ENCODE measurements around the gene ABI3.

The ABI3 gene

GRCh38 chr17:49226771-49227435, 16.4 kb downstream of the ABI3 start:
- DNase-seq = no peak

DNA sequence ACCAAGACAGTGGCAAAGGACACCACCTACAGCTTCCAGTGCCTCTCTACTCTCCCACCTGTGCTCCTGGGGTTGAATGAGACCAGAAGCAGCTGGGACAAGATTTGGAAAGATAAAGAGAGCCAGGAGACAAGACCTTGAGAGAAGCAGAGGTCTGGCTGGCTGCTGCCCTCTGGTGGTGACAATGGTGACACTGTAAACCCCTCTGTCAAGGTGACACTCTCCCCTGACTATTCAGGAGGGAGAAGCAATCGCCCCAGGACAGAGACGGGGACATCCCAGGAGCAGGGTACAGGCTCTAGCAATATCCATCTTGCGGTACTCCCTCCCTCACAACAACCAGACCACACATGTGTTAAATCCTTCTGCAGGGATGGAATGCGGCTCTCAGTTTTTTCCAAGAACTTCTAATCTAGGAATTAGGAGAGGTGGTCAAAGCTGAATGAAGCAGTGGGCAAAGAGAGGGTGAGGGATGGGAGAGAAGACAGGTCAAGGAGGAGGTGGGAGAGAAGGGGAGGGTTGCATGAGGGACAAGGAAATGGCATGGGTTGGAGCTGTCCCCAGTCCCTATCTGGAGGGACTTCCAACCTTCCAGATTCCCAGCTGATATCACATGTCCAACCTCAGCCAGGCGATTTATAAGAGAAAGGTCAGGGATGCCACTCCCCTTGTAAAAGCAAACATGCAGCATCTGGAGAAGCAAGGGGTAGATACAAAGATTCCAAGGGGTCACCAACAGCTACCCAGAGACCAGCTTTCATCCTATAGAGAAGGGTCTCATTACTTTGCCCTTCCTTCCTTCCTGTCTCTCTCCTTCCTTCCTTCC, 17.1 kb downstream of the ABI3 start:
- DNase-seq = peak; percentile 77 to 80

DNA sequence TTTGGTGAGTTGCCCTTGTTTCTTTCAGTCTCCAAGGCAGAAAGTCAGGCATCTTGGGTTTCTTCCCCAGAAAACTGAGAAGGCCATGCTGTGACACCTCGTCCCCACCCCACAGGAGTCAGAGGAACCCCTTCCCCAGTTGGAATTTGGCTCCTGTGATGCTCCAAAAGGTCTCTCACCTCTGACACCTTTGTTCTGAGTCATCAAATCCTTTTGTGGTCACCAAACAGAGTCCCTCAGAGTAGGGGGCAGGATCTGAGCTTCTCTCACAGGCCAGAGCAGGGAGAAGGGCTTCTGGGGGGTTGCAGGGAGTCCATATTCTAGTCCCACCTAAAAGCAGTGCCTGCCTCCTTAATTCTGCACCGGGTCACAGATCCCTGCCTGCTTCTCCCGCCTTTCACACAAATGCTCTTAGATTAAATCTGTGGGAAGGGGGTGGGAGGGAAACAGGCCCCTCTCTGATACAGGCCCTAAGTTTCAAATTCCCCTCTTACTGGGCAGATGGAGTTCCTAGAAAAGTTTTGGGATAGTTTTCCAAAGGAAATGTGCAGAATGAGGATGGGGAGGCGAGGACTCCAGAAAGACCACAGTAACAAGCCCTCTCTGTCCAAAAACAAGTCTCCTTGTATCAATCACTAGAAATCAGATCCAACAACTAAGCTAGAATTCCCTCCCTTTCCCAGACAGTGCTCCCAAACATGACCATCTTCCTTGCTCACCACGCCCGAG, 18.7 kb downstream of the ABI3 start:
- no peak for DNase-seq

- no peak for DNase-seq
Measured at GRCh38 chr17:49229805-49230600, 19.5 kb downstream of the ABI3 start.

GRCh38 chr17:49230636-49231562, 20.4 kb downstream of the ABI3 start, which contains the start of gene PHOSPHO1:
Gene PHOSPHO1 (minus strand): TSS chr17:49230787. CDS start chr17:49226691, 4,096 bp downstream.
- peak; percentile 86 to 88 for DNase-seq

DNA sequence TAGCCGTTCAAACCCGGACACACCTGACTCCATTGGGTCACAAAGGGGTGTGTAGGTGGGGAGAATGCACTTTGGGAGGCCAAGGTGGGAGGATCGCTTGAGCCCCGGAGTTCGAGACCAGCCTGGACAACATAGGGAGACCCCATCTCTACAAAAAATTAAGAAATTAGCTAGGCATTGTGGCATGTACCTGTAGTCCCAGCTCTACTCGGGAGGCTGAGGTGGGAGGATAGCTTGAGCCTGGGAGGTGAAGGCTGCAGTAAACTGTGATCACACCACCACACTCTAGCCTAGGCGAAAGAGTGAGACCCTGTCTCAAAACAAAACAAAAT, 21.0 kb downstream of the ABI3 start:
- DNase-seq = no peak

DNA sequence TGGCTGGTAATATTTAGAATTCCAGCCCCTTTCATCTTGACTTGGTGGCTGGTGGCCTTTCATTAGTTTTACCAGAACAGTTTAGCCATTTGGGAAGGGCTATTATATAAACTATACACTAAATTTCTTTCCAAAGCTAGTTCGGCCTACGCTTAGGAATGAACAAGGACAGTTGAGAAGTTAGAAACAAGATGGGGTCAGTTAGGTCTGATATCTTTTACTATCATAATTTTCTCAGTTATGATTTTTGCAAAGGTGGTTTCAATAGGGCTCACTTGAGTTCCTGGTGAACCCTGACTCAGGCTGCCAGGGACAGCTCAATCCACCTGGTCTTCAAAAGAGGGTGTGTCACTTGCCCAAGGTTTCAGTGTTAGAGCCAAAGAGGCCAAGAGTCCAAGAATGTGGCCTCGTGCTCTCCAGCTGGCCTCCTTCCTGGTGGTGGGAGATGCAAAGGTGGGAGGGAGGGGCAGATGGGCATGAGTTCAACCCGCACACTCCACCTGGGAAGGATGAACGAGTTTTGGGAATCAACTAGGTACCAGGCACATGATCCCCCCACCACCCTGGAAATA, 24.1 kb downstream of the ABI3 start:
- no peak for DNase-seq

DNA sequence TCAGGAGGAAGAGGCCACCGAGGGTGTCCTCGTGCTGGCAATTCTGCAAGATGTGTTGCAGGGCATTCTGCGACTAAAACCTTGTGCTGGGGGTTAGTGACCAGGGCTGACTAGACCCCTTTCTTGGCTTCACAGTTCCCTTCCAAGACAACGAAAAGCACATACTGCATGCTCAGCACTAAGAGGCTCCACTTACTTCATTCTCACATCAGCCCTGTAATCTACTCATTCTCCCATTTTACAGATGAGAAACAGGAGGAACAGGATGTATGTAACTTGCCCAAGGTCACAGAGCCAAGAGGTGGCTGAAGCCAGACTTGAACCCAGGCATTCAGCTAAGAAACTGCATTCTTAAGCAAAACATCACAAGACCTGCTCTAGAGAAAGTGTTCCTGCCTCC, 25.4 kb downstream of the ABI3 start:
- no peak for DNase-seq

- DNase-seq = no peak
Measured at GRCh38 chr17:49239963-49240362, 29.5 kb downstream of the ABI3 start.

DNA sequence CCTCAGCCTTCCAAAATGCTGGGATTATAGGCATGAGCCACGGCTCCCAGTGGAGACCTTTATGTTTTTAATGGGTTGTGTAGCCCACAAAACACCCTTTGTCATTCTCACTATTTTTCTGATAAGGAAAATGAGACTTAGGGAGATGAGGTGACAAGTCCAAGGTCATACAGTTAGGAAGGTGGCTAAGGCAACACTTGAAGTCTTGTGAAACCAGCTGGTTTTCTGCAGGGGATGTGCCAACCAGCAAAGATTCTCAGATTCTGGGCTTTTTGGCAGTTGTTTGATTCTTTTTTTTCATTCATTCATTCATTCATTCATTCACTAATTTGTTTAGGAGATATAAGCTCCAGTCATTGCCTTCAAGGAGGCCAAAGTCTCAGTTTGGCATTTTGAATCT, 30.1 kb downstream of the ABI3 start:
- no peak for DNase-seq

GRCh38 chr17:49241040-49241439, 30.5 kb downstream of the ABI3 start:
- DNase-seq = no peak

- no peak for DNase-seq
Measured at GRCh38 chr17:49241692-49242397, 31.3 kb downstream of the ABI3 start.

- DNase-seq = no peak
Measured at GRCh38 chr17:49242813-49243212, 32.3 kb downstream of the ABI3 start.

- no peak for DNase-seq
Measured at GRCh38 chr17:49244839-49245238, 34.3 kb downstream of the ABI3 start.

- no peak for DNase-seq
Measured at GRCh38 chr17:49247944-49248343, 37.4 kb downstream of the ABI3 start.

GRCh38 chr17:49249292-49249794, 38.8 kb downstream of the ABI3 start:
- no peak for DNase-seq

DNA sequence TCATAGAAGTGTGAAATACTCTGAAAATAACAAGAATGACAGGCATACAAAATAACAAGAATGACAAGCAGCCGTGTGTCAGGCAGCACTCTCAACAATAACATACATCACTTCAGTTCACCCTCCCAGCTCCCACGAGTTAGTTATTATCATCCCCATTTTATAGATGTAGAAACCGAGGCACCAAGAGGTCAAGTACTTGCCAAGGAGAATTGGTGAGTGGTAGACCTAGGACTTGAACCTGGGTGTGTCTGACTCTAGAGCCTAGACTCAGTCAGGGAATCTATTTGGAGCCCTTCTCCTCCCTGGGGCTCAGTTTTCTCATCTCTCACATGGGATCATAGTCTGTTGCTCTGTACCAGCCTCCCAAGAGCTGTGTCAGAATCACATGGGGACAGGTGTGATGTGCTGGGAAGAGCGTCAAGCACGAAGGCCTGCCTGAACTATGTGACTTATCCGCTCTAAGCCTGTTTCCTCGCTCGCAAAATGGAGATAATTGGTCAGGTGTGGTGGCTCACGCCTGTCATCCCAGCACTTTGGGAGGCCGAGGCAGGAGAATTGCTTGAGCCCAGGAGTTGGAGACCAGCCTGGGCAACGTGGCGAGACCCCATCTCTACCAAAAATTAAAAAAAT, 39.5 kb downstream of the ABI3 start:
- DNase-seq = no peak

DNA sequence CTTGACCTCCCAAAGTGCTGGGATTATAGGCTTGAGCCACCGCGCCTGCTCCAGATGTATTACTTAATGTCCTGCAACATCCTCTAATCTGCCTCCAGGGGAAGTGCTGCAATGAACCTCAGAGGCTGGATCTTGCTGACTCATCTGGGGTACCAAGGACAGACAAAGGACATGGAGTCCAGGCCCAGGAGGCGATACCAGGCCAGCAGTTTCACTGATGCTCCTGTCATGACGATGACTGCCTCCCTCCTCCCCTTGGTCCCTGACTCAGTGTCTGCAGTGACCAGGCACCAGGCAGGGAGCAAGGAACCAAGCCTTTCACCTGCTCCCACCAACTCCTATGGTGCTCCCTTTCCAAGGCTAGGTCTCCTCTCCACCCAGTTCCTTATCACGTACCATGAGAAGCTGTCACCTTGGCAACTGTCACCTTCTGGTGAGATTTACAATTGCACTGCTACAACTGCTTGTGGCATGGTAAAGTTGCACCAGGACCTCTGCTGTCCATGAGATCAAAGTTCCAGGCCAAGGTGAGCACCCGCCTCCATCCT, 41.7 kb downstream of the ABI3 start:
- peak in 1 of 2 donors; percentile 64 for DNase-seq

DNA sequence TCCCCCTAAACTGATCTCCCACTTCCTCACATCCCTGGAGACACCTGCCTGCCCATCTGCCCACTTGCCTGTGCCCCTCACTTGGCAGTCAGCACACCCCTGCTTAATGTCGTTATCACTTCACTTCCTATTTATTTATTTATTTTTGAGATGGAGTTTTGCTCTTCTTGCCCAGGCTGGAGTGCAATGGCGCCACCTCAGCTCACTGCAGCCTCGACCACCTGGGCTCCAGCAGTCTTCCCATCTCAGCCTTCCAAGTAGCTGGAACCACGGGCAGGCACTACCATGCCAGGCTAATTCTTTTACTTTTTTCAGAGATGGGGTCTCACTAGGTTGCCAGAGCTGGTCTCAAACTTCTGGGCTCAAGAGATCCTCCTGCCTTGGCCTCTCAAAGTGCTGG, 43.6 kb downstream of the ABI3 start:
- no peak for DNase-seq

GRCh38 chr17:49255125-49255524, 44.6 kb downstream of the ABI3 start:
- DNase-seq = no peak

All from CD4-positive, alpha-beta T cell treated with Interleukin-1 beta for 1 hour (primary cell).